HepG2 (cell line): Measurements from ENCODE around the gene TOB2. TPM values are rescaled to one million over a fixed set of nuclear protein-coding genes. Genes with fewer than 3 reads are reported as not detected.

Source experiments
- ATAC-seq: fragments of 200-7000 bp; cut with Tn5 transposase; 3 replicates; pipeline ENCODE4 v1.9.1; 2020; ENCODE audit warnings: mild to moderate bottlenecking, moderate library complexity
- BruUV-seq: library from RNA; stranded (reverse); fragments of 400-500 nt; replicated peaks from 2 replicates; lab custom pipeline; 2021; lab: Mats Ljungman, UMichigan
- CTCF ChIA-PET: fragments of 300-600 bp; formaldehyde crosslinking; extraction: SDS; loops from one replicate; lab custom pipeline; 2021; ENCODE audit warnings: low total read pairs, inconsistent platforms, low intra/inter-chr PET ratio; lab: Yijun Ruan, JAX
- POLR2A ChIA-PET: fragments of 350-600 bp; sonication (Branson Sonifier 250); formaldehyde crosslinking; loops from one replicate; lab custom pipeline; 2020; ENCODE audit warnings: antibody characterized with exemption, inconsistent platforms; lab: Yijun Ruan, JAX
- DNase-seq: peaks from one replicate; pipeline ENCODE4 v3.0.0-alpha.2; 2015; ENCODE audit warnings: low spot score
- FAIRE-seq: peaks from 3 replicates; lab custom pipeline; 2011; peaks lifted over from hg19 to GRCh38; lab: Jason Lieb, UNC
- H2AFZ ChIP-seq: one replicate; pipeline ENCODE4 v1.6.1; 2011; ENCODE audit warnings: low read length, inconsistent platforms
- H3K27ac ChIP-seq: fragments of 300-600 bp; 3 replicates; pipeline ENCODE4 v1.8.0; 2011; ENCODE audit warnings: mixed run types, mild to moderate bottlenecking, mixed read lengths, low read length, inconsistent platforms; ENCODE audit not compliant: insufficient read depth; ENCODE audit errors: extremely low read length
- H3K27me3 ChIP-seq, 2 experiments: fragments of 200-600 bp in 1 of 2; 2 replicates in 1 of 2; 3 replicates in 1 of 2; pipeline versions ENCODE4 v1.6.0 to v1.8.0; 2011; ENCODE audit warnings: low read length in 2 of 2, mild to moderate bottlenecking in 2 of 2, moderate library complexity in 2 of 2, inconsistent platforms in 1 of 2; ENCODE audit not compliant: insufficient read depth in 2 of 2, control insufficient read depth in 1 of 2
- H3K36me3 ChIP-seq, 2 experiments: fragments of 200-600 bp in 1 of 2; replicated peaks in 1 of 2; 2 replicates in 1 of 2; 3 replicates in 1 of 2; pipeline versions ENCODE4 v1.5.1 to v1.8.0; 2011; ENCODE audit warnings: low read length in 2 of 2, inconsistent platforms in 1 of 2; ENCODE audit not compliant: insufficient read depth in 2 of 2, control insufficient read depth in 1 of 2
- H3K4me1 ChIP-seq: 2 replicates; pipeline ENCODE4 v1.5.1; 2012; ENCODE audit warnings: low read length, inconsistent platforms; ENCODE audit not compliant: insufficient read depth
- H3K4me2 ChIP-seq: 2 replicates; pipeline ENCODE4 v1.6.0; 2011; ENCODE audit warnings: low read depth, low read length, inconsistent platforms
- H3K4me3 ChIP-seq, 3 experiments: fragments of 200-600 bp in 1 of 3; sonication (generic), shearing (Covaris generic) in 1 of 3; replicated peaks in 1 of 3; 2 replicates each; pipeline ENCODE4 v1.5.1; 2011 to 2016; ENCODE audit warnings: low read length in 3 of 3, inconsistent platforms in 2 of 3, low read depth in 2 of 3, mild to moderate bottlenecking in 2 of 3, control low read depth in 1 of 3, mixed read lengths in 1 of 3; ENCODE audit not compliant: insufficient read depth in 1 of 3
- H3K79me2 ChIP-seq: one replicate; pipeline ENCODE4 v1.6.1; 2011; ENCODE audit warnings: low read length, inconsistent platforms; ENCODE audit not compliant: insufficient read depth
- H3K9ac ChIP-seq: 2 replicates; pipeline ENCODE4 v1.6.0; 2011; ENCODE audit warnings: mild to moderate bottlenecking, low read depth, low read length, inconsistent platforms; ENCODE audit not compliant: insufficient read depth
- H3K9me3 ChIP-seq: 2 replicates; pipeline ENCODE4 v1.5.1; 2012; ENCODE audit warnings: mild to moderate bottlenecking, low read length
- H4K20me1 ChIP-seq: 2 replicates; pipeline ENCODE4 v1.6.0; 2011; ENCODE audit warnings: inconsistent platforms, mild to moderate bottlenecking, low read length, moderate library complexity; ENCODE audit not compliant: insufficient read depth
- AGO2 ChIP-seq: fragments of 200-400 bp; formaldehyde crosslinking; optimal IDR thresholded peaks from 2 replicates; pipeline ENCODE3; 2017; ENCODE audit warnings: mild to moderate bottlenecking, low read depth, low read length, moderate library complexity
- ARNT2 ChIP-seq: sonication (generic); formaldehyde crosslinking; IDR thresholded peaks from 2 replicates; pipeline ENCODE4 v1.8.0; 2022; ENCODE audit warnings: mild to moderate bottlenecking, low read depth, missing genetic modification reagents, moderate library complexity
- ASH2L ChIP-seq: fragments of 300-600, 200-600 bp; sonication (generic); IDR thresholded peaks from 2 replicates; pipeline ENCODE4 v1.7.0; 2017; ENCODE audit warnings: low read depth, mild to moderate bottlenecking, moderate library complexity, mixed read lengths, low read length; ENCODE audit not compliant: insufficient read length
- ATF7-NPFF ChIP-seq: sonication (generic); formaldehyde crosslinking; IDR thresholded peaks from 2 replicates; pipeline ENCODE4 v1.8.1; 2023; ENCODE audit warnings: mild to moderate bottlenecking, low read depth, missing genetic modification reagents, moderate library complexity
- DR1 ChIP-seq: sonication (generic); formaldehyde crosslinking; IDR thresholded peaks from 2 replicates; pipeline ENCODE4 v1.8.0; 2021; ENCODE audit warnings: mild to moderate bottlenecking, missing genetic modification reagents, inconsistent platforms
- FOXO1 ChIP-seq: sonication (generic); formaldehyde crosslinking; IDR thresholded peaks from 2 replicates; pipeline ENCODE4 v1.4.0; 2020; ENCODE audit warnings: missing genetic modification reagents
- HDAC1 ChIP-seq: sonication (generic); formaldehyde crosslinking; IDR thresholded peaks from 2 replicates; pipeline ENCODE4 v1.5.1; 2020; ENCODE audit warnings: mild to moderate bottlenecking, missing genetic modification reagents
- KDM5A ChIP-seq: fragments of 200-600 bp; sonication (generic); IDR thresholded peaks from 2 replicates; pipeline ENCODE4 v1.7.0; 2018; ENCODE audit warnings: antibody characterized with exemption, mild to moderate bottlenecking, low read length, borderline replicate concordance
- MTF1 ChIP-seq: sonication (generic); formaldehyde crosslinking; IDR thresholded peaks from 2 replicates; pipeline ENCODE4 v1.5.0; 2020; ENCODE audit warnings: missing genetic modification reagents
- NR2F6 ChIP-seq, 2 experiments: IDR thresholded peaks; 2 replicates each; pipeline ENCODE4 v1.6.1; 2016; ENCODE audit warnings: antibody characterized with exemption in 1 of 2, mild to moderate bottlenecking in 1 of 2
- PATZ1 ChIP-seq: sonication (generic); formaldehyde crosslinking; IDR thresholded peaks from 2 replicates; pipeline ENCODE4 v1.4.0; 2020; ENCODE audit warnings: missing genetic modification reagents
- SAP130 ChIP-seq: IDR thresholded peaks from 2 replicates; pipeline ENCODE4 v1.6.1; 2016; ENCODE audit warnings: low read depth
- TBL1XR1 ChIP-seq: fragments of 150-350 bp; IDR thresholded peaks from 2 replicates; pipeline ENCODE4 v1.6.1; 2014; ENCODE audit warnings: borderline replicate concordance, low read length; ENCODE audit not compliant: partially characterized antibody
- ZNF121 ChIP-seq: sonication (generic); formaldehyde crosslinking; IDR thresholded peaks from 2 replicates; pipeline ENCODE4 v1.5.0; 2020; ENCODE audit warnings: mild to moderate bottlenecking, missing genetic modification reagents
- ZNF816 ChIP-seq: sonication (generic); formaldehyde crosslinking; IDR thresholded peaks from 2 replicates; pipeline ENCODE4 v1.8.0; 2022; ENCODE audit warnings: missing genetic modification reagents, mild to moderate bottlenecking, borderline replicate concordance
- ZNF850 ChIP-seq: sonication (generic); formaldehyde crosslinking; conservative IDR thresholded peaks from 2 replicates; pipeline ENCODE4 v1.9.0; 2021; ENCODE audit warnings: mild to moderate bottlenecking, missing genetic modification reagents
- ZNF879 ChIP-seq: sonication (generic); formaldehyde crosslinking; IDR thresholded peaks from 2 replicates; pipeline ENCODE4 v1.8.1; 2023; ENCODE audit warnings: missing genetic modification reagents
- whole genome bisulfite sequencing: methylation state at CpG from one replicate; pipeline ENCODE4 v1.1.6; 2017; ENCODE audit warnings: low lambda C conversion rate; 5-methylcytosine and 5-hydroxymethylcytosine counted together
- in situ Hi-C: cut with HindIII; loops from 2 replicates; pipeline ENCODE4 v1.10.0; 2017; ENCODE audit warnings: low pct_unique_long_range_greater_than_20kb; ENCODE audit not compliant: extremely low pct_ligation_motif_present
- intact Hi-C: fragments of 100-400 bp; cut with micrococcal nuclease; formaldehyde crosslinking; loops from one replicate; pipeline ENCODE4 v1.10.0; 2022; ENCODE audit not compliant: unreplicated experiment
- polyA plus RNA-seq, 8 experiments: library from polyadenylated mRNA; depleted of rRNA in 3 of 8; stranded (reverse) in 7 of 8; unstranded in 1 of 8; fragments of >200 nt; fragmentation: Illumina TruSeq in 4 of 8; extraction: Trizol in 4 of 8; gene quantifications; 2 replicates each; pipeline versions ENCODE4 v1.2.1 to v1.2.3, GENCODE V29; 2011 to 2016; ENCODE audit warnings: low read depth in 4 of 8, missing spikeins in 1 of 8, mixed read lengths in 1 of 8; ENCODE audit not compliant: insufficient read depth in 1 of 8
- total RNA-seq, 5 experiments: library from RNA; depleted of rRNA; stranded (reverse); fragments of >200 nt; fragmentation: Illumina TruSeq; extraction: Trizol; gene quantifications; 2 replicates each; pipeline ENCODE4 v1.2.3, GENCODE V29; 2016; ENCODE audit warnings: low read depth in 1 of 5

The TOB2 gene
- total and polyA plus RNA-seq, 2 of the 13 experiments (the other 11 are each of a cell fraction or from before 2014, with no cell fraction given) = 12.2 to 13.7 TPM

- Histone ChIP-seq H3K27me3 (no peaks in the 10 kb centered on the region; a peak in 1 of 5 replicates), H3K79me2 (peaks cover 60% of the 10 kb centered on the region), H3K9ac (peak overlapping the region; percentile 99), H4K20me1 (peaks cover 9% of the 10 kb centered on the region), H3K9me3 (no peaks in the 10 kb centered on the region), H3K36me3 (peaks cover 4 to 9% of the 10 kb centered on the region in 2 experiments; a peak in 3 of 5 replicates), H3K27ac (peak overlapping the region; percentile 100), H3K4me3 (peak overlapping the region; percentile 89 to 97 (median 90)), H3K4me2 (peak overlapping the region; percentile 93), H2AFZ (no peak overlapping the region), H3K4me1 (peaks cover 27% of the 10 kb centered on the region)
- in situ Hi-C loops = no loop called here
- ATAC-seq (no peak), DNase-seq (no peak), FAIRE-seq (no peak)
- under 1% methylated on average over 22 of the region's 22 CpGs for WGBS
- intact Hi-C loops = loop anchor here (10.0 kb wide), 1 partner anchor 161 kb away; the partner anchor contains the start of gene RANGAP1
- ChIA-PET CTCF (no interaction called here), POLR2A (interaction anchor here (0.8 to 5.2 kb wide), 18 partner anchors 8 to 176 kb away, joined by 3 to 122 read pairs (median 6); partner anchors contain the start of genes ACO2, DESI1, PHF5A and PMM1)
- TF ChIP-seq DR1 = 0 out of 2 replicates have a peak, but pooled peaks have one; percentile 19
- TF ChIP-seq HDAC1 (CRISPR knock-in tag) = 0 out of 2 replicates have a peak, but pooled peaks have one; percentile 2
- 0 out of 2 replicates have a peak, but pooled peaks have one; percentile 2 for TF ChIP-seq ZNF850
- TF ChIP-seq MTF1 (CRISPR knock-in tag) = no peak
- TF ChIP-seq FOXO1 = no peak
- 0 out of 2 replicates have a peak, but pooled peaks have one; percentile 22 for TF ChIP-seq ZNF879 (CRISPR knock-in tag)
- no peak for TF ChIP-seq AGO2
- TF ChIP-seq ARNT2 (CRISPR knock-in tag) = 0 out of 2 replicates have a peak, but pooled peaks have one; percentile 13
- TF ChIP-seq NR2F6 (IDR thresholded peaks at IDR 0.05) = 0 out of 2 replicates have a peak, but pooled peaks have one; percentile 14
- TF ChIP-seq NR2F6 (CRISPR knock-in tag; IDR thresholded peaks at IDR 0.05) = no peak
- peak; percentile 61; the same call in 1 of the 2 replicates for TF ChIP-seq ZNF121
- TF ChIP-seq KDM5A = peak; percentile 40; the same call in 1 of the 2 replicates
- TF ChIP-seq PATZ1 (CRISPR knock-in tag) = peak; percentile 31; the same call in 1 of the 2 replicates
- peak; percentile 11 for TF ChIP-seq ASH2L
- 0 out of 2 replicates have a peak, but pooled peaks have one; percentile 31 for TF ChIP-seq ATF7-NPFF (CRISPR knock-in tag)
- no peak for TF ChIP-seq TBL1XR1
- peak; percentile 19; the same call in 1 of the 2 replicates for TF ChIP-seq SAP130
- 0 out of 2 replicates have a peak, but pooled peaks have one; percentile 11 for TF ChIP-seq ZNF816
- TSS peak; percentile 48 for BruUV-seq
Observed at GRCh38 chr22:41445129-41446056, 1.2 kb downstream of the TOB2 start.
